ENCODE results near the gene GRB14.

The GRB14 gene

DNA sequence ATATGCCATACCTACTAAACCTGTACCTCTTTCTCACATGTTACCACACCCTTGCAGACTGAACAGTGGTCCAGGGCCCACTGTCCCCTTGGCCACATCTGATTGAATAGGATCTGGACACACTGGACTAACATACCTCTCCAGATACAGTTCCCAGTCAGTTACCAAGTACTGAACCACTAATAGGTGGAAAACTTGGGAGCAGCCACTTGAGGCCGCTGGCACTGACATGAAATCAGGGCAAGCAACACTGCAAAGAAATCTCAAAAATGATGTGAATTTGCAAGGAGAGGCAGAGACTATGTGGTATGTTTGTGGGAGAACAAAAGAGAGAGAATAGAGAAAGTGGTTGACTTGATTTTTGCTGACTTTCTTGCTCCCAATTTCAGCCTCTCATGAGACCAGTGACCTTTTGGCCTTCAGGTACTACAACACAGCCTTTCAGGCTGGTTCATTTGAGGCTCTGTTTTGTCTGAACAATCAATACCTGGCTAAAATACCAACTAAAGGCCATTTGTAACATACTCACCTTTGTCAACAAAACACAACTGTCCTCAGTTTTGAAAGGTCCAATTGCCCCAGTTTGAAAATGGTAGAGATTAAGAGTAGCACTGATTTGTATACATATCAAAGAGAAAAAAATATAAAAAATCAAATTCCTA is 7.8 kb downstream of the GRB14 start:
- DNase-seq (ENCODE audit: low read depth in 2 of 2) = no peak

DNA sequence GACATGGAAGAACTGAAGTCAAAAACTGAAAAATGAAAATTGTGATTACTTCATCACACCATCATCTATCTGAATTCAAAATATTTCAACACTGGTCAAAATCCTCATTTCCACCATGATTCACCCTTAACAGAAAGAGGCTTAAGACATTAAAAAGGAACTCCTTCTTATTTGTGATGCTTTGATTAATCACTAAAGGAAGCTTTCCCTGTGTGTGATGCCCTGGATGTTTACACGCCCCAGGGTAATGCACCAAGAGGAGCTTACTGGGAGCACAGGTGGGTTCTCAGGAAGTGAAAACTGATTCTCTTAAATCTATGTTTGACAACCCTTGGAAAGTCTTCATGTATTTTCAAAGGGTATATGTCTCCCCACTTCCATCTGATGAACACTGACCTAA is 11.5 kb downstream of the GRB14 start:
- no peak for DNase-seq (ENCODE audit: low read depth in 2 of 2)

DNA sequence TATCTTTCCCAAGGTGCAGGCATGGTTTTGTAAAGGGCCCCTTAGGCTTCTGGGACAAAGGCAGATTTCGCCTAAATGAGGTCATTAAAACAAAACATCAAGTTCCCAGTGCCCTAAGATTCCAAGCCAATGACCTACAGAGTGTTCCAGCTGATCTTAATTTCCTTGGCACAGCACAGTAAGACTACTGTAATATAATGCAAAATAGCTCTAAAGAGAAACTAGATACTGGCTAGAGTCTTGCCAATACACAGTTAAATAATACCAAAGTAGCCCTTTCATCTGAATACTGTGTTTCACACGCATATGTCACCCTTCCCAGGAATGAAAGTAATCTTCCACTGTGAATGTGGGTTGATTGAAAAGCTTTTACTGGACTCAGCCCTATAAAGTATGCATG is 14.7 kb downstream of the GRB14 start:
- no peak for DNase-seq (ENCODE audit: low read depth in 2 of 2)

DNA sequence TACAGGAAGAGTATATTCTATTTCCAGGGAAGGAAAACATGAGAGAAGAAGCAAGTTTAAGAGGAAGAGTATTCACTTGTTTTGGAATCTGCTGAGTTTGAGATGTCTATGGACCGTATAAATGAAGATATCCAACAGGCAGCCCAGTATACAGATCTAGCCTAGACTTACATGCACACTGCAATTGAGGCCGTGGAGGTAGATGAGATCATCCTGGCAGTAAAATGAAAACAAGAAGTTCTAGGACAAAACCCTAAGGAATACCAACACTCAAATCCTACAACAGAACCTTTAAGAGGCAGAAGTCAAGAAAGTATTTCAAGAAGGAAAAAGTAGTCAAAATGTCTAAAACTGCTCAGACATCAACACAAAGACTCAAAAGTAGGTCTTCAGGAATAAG is 16.0 kb downstream of the GRB14 start:
- DNase-seq (ENCODE audit: low read depth in 2 of 2) = no peak

DNA sequence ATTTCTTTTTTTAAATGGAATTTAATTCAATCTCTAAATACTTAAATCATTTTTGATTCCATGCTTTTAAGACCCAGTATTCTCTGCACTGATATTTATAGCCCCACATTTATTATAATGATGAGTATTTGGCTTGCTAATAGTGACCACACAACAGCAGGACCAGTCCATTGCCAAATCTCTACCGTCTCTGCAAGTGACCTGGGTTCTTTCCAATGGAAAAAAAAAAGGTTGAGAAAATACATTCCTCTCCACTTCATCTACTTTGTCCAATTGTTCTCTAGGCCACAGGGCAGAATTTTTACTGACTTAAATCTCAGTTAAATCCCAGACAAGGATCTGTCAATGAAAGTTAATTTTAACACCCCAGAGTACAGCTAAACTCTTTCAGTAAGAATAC is 20.5 kb downstream of the GRB14 start:
- DNase-seq (ENCODE audit: low read depth in 2 of 2) = no peak

DNA sequence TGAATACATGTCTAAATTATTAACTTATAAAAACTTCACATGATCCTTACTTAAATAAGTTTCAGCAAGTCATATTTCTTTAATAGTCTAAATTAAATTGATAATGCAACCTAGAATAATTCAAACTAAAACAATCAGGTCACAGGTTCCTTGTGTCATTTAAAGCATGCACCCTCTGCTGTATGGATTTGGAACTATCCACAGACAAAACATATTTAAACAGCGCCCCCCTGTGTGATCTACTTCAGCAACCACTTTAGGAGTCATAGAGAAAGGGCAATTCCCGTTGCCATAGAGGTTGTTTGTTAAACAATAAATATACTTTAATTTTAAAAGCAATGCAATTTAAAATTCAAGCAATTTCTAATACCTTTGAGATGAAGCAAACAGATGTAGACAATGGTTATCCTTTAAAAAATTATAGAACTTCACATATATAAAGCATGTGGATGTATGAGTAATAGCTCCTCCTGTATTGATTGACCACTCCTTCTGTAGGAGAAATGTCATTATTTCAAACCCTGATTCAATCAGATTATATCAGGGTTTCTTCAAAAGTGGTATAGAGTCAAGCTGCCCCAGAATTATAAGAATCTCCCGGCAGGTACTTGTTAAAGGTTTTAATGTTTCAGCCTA is 21.2 kb downstream of the GRB14 start:
- DNase-seq (ENCODE audit: low read depth in 2 of 2) = no peak

DNA sequence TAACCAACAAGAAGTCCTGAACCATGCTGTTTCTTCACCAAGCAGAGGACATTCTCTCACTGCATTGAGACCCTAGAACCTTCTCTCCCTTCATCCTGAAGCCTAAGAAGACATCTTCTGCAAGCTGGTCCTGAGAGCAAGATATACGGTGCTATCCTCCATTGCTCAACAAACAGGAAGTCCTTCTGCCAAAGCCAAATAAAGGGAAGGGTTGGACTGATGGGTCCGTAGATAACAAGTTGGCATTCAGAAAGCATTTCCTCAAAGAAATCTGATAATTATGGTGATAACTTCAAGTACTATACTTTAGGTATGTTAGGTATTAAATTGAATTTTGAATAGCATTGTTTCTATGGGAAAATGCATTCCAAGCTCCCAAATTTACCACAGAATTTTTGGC is 23.3 kb downstream of the GRB14 start:
- no peak for DNase-seq (ENCODE audit: low read depth in 2 of 2)

DNA sequence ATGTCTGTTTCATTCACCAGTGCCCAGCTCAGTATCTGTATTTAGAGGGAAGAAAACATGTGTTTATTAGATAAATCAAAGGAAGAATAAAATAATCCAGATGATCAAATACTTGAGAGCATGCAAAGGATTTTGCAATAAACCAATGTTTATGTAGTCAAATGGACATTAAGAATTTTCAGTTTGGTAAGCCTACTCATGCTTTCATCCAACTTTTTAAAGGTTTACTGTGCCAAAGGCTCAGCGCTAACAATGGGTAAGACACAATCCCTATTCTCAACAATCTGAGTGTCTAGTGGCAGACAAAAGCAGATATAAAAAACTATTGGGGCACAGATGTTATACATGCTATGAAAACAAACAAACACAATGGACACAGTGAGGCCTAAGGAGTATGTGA is 26.3 kb downstream of the GRB14 start:
- DNase-seq (ENCODE audit: low read depth in 2 of 2) = no peak

DNA sequence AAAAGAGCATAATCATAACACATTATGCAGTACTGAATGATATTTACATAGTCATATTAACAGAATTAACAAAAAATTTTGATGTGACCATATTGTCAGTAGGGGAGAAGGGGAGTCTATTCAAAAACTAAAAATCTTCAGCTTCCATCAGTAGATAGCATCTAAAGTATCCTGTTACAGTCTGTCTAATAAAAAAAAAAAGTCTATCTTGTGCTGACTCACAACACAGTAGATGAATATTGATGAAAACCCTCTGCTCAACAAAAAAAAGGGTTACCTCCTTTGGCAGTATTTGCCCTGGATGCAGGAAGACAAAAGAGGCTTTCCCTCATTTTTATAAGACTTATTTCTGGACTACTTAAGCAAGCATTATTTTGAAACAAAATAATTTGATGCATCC is 27.3 kb downstream of the GRB14 start:
- DNase-seq (ENCODE audit: low read depth in 2 of 2) = no peak

DNA sequence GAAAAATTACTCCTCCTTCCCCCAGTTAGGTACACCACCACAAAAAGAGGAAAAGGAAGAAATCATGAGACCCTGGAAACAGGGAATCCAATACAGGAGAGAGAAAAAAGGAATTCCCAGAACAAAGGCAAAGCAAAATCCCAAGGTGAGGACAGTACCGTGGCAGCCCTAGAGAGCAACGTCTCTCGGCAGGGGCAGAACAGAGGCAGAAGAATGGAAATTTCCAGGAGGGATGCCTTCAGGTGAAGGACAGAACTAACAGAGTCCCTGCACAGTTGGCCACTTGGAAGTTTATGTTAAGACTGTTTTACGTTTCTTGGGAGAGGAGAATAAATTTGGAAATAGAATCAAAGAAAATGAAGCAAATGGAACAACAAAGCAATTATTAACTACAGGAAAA is 27.7 kb downstream of the GRB14 start:
- DNase-seq (ENCODE audit: low read depth in 2 of 2) = no peak

DNA sequence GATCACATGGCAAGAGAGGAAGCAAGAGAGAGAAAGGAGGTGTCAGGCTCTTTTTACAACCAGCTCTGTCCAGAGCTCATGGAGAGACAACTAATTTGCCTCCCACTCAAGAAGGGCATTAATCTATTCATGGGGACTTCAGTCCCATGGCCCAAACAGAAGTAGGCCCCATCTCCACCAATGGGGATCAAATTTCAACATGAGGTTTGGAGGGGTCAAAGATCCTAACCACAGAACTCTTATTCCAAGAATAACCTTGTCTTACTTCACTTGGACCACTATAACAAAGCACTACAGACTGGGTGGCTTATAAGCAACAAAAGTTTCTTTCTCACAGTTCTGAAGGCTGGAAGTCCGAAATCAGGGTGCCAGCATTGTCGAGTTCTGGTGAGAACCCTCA is 31.8 kb downstream of the GRB14 start:
- DNase-seq (ENCODE audit: low read depth in 2 of 2) = no peak

DNA sequence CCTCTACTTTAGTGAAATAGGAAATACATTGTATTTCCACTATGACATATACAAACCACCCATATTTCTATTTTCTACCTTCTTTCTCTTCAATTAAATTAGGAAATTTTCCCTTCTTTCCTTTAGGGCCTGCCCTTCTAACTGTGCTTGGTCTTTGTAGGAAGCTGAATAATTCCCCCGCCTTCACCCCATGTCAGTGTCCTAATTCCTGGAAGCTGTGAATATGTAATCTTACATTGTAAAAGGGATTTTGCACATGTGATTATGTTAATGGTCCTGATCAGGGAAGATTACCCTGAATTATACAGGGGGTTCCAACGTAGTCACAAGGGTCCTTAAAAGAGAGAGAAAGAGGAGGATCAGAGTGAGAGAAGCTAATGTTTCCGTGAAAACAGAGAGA is 40.2 kb downstream of the GRB14 start:
- DNase-seq (ENCODE audit: low read depth in 2 of 2) = no peak

DNA sequence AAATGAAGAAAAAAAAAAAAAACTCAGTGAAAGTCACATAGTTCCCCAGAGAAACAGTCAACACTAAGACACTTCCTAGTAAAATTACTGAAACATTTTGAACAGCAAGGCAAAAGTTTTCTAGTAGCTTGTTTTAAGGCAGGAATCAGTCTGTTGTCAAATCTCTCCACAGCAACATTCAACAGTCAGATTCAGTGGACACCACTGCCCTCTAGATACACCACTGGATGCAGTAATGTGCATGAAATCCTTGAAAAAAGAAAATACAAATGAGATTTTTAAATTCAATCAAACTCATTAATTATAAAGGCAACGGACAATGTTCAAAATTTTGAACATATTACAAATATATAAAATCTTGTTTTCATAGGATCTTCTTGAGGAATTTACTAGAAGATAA is 46.4 kb downstream of the GRB14 start:
- no peak for DNase-seq (ENCODE audit: low read depth in 2 of 2)

DNA sequence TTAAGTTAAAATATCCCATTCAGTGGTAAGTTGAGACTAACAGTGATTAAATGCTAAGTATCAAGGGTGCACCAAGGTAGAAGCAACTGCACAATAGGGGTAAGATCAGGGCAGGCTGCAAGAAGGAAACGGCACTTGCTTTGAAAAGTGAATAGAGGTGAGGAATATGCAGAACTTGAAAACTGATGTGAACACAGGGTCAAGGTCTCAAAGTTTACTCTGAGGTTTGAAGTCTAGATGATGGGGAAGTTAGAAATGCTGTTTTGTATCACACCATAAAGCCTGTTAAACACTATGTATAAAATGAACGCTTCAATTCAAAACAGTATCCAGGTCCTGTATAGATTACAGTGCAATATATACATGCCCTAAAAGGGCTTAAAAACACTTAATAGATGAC is 50.8 kb downstream of the GRB14 start:
- no peak for DNase-seq (ENCODE audit: low read depth in 2 of 2)

DNA sequence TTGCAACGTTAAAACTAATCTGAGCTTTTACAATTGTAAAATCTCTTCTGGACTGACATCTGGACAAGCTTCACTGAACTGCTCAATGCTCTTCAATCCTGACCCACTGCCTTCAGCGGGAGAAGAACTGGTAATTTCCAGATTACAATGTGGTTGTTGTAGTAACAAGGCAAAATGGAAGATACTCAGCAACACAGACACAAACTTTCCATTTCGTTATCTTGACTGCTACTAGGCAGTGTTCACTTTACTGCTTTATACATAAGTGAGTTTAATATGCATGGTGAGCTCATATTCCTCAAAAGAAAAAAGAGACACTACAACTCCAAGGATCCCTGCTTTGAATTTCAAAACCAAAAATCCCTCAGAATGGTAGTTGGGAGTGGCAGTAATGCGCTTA is 51.9 kb downstream of the GRB14 start:
- DNase-seq (ENCODE audit: low read depth in 2 of 2) = no peak

DNA sequence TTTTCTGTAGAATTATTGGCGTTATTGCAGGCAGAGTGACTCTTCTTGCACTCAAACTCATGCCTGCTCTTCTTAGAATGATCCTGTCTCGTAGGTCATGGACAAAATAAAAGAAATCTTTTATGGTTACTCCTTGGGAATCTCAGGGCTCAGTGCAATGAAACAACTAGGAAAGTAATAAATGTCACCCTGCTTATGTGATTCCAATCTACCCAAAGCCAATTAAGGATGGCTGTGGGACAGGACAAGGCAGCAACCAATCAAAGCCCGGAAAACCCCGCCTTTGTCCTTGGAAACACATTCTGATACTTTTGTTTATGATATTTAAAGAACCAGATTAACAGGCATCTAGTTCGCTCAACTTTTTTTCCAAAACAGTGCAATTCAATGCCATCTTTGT is 53.0 kb downstream of the GRB14 start:
- DNase-seq (ENCODE audit: low read depth in 2 of 2) = no peak

DNA sequence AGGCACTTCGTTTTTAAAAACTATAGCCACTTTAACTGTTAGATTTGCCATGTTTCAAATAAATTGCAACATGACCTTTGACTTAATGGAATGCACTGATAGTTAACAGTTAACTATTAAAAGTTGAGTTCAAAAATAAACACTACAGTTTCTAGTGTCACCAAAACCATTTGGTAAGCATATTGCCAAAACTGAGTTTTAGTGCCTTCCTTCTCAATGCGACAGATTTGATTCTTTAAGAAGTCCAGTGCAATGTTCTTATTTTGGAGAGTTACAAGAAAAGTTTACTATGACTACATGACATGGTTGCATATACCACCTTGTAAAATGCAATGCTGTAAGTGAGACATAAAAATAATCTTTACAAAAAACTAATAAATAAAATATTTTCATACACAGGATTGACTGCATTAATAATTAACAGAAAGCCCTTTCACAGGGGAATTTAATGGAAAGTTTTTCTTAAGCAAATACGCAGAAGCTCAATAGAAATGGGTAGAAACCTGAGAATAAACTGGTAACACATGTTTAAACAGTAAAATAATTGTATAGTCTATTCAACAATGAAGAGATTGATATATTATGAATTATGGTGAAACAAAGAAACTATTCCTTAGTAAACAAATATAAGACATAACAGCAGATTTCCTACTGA is 53.8 kb downstream of the GRB14 start:
- no peak for DNase-seq (ENCODE audit: low read depth in 2 of 2)

DNA sequence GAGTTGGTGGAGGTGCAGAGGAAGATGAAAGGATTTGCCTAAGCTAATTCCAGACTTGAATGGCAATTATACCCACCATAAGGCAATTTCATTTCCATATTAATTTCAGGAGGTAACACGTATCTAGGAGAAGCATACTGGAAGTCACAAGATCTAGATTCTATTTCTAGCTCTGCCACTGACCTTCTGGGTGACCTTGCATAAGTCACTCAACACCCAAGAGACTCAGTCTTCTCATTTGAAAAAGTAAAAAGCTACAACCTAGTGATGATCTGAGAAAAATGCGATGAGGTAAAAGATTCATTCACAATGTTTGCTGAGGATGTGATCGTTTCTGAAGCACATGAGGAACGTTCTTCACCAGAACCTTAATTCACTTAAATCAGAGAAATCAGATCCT is 55.9 kb downstream of the GRB14 start:
- DNase-seq (ENCODE audit: low read depth in 2 of 2) = no peak

DNA sequence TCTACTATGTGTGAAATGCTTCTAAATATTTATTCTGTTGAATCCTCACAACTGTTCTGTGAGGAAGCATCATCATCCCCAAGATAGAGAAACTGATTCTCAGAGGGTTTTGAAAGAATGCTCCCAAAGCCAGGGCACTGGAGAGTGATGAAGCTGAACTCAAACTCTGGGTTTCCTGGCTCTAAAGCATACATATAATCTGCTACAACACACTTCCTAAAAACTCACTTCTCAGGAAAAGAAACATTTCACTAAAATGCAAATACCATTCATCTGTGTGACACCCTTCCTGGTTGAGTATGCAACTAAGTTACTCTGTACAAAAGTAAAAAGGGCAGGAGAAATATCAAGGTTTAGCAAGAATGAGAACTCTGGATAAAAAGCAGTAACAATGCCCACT is 58.6 kb downstream of the GRB14 start:
- no peak for DNase-seq (ENCODE audit: low read depth in 2 of 2)

DNA sequence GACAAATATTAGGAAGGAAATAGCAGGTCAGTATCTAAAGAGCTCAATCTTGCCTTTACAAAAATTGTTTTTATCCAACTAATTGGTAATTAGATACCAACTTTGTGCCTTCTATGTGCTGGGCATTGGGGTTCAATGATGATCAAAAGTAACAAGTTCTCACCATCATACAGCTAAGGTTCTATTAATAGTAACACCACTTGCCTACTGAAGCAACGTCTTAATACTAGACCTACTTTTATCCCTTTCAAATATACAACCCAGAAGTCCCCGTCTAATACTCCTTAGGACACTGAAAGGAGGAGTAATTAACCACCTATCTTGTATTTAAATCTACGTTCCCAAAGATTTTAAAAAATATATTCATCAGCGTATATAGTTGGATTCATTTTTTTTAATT is 59.3 kb downstream of the GRB14 start:
- no peak for DNase-seq (ENCODE audit: low read depth in 2 of 2)

DNA sequence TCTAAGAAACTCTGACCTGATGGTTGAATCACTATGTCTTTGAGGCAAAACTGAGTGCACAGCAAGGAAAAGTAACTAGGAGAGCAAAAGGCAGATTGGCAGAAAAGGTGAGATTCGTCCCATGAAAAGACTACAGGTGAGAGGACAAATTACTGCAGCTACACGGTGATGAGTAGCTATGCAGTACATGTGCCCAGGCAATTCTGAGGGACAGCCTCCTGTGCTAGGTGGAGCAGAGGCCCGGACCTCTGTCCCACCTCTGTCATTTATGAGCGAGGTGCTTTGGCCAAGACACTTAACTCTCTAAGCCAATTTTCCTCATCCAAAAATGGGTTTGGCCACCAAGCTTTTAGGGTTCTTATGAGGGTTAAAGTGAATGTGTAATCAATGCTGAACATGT is 59.9 kb downstream of the GRB14 start:
- DNase-seq (ENCODE audit: low read depth in 2 of 2) = no peak

DNA sequence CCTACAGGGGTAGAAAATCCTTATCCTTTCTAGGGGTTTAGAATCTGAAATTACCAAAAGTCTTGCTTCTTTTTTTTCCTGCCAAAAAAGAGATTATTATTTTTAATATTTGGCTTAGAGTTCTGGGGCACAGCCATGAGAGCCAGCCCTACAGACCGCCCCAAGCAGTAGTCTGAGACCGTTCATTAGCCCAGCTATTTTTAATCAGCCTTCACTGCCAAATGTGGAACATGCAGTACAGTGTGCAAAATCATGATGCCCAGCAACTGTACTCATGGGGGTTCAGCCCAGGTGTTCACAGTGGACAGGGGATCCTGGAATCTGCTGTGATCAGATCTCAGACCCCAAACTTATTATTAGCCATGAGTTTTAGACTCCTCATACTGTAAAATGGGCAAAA is 60.4 kb downstream of the GRB14 start:
- DNase-seq (ENCODE audit: low read depth in 2 of 2) = no peak

DNA sequence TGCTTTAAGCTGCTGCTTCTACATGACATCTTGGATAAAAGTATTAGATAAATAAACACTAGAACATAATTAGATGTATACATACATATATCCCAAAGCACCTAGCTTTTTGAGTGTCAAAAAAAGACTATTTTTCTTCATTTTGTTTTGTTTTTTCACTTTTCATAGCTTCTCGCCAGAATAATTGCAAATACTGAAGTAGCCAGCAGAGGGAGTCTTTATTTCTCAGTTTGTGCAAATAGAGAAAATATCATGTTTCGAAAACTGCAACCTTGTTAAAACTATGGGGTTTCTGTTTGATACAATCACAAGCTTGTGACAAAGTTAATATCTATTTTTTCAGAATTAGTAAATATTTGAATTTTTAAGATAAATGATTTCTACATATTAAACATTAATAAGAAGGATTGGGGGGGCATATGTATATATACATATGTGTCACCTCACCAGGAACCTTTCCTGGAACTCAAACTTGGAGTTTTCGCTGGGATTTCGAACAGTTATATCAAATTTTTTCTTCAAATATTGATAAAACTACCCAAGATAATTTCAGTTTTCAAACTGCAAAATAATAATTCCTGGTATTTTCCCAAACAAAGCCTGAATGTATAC is 61.0 kb downstream of the GRB14 start:
- no peak for DNase-seq (ENCODE audit: low read depth in 2 of 2)

All from stimulated activated CD4-positive, alpha-beta T cell treated with anti-CD3 and anti-CD28 coated beads, Interleukin-15, amount 100 ng/mL, for 48 hours (primary cell).